ENCODE data around the gene EGR4.

Gene EGR4

GRCh38 chr2:73289304-73289703, 4.0 kb downstream of the EGR4 start:
- no peak for DNase-seq

GRCh38 chr2:73286134-73286655, 7.2 kb downstream of the EGR4 start:
- no peak for DNase-seq

- no peak for DNase-seq
These were observed 8.1 kb downstream of the EGR4 start for GRCh38 chr2:73285159-73285739.

- peak; percentile 35 for DNase-seq
These were observed 8.8 kb downstream of the EGR4 start, which contains the start of gene FBXO41 for GRCh38 chr2:73284296-73285158. Gene FBXO41 (minus strand): TSS chr2:73284478. CDS start chr2:73269630, 14,848 bp downstream.

- DNase-seq: no peak
These were observed 9.6 kb downstream of the EGR4 start for GRCh38 chr2:73283545-73284295.

GRCh38 chr2:73282924-73283544, 10.3 kb downstream of the EGR4 start:
- no peak for DNase-seq

- DNase-seq: no peak
These were observed 12.1 kb downstream of the EGR4 start for GRCh38 chr2:73281244-73281643.

- DNase-seq: no peak
These were observed 13.5 kb downstream of the EGR4 start for GRCh38 chr2:73279852-73280251.

GRCh38 chr2:73272270-73272669, 21.1 kb downstream of the EGR4 start:
- DNase-seq: no peak

GRCh38 chr2:73269686-73270465, 23.5 kb downstream of the EGR4 start:
- DNase-seq: no peak

GRCh38 chr2:73268830-73269685, 24.3 kb downstream of the EGR4 start:
- peak; percentile 53 for DNase-seq

GRCh38 chr2:73268366-73268829, 24.9 kb downstream of the EGR4 start:
- no peak for DNase-seq

- DNase-seq: no peak
These were observed 26.3 kb downstream of the EGR4 start for GRCh38 chr2:73267008-73267407.

- DNase-seq: no peak
These were observed 27.1 kb downstream of the EGR4 start for GRCh38 chr2:73266061-73266901.

GRCh38 chr2:73265298-73266060, 27.9 kb downstream of the EGR4 start:
- DNase-seq: no peak

- no peak for DNase-seq
These were observed 28.6 kb downstream of the EGR4 start for GRCh38 chr2:73264783-73265182.

GRCh38 chr2:73264332-73264606, 29.1 kb downstream of the EGR4 start:
- no peak for DNase-seq

GRCh38 chr2:73263540-73264331, 29.6 kb downstream of the EGR4 start:
- no peak for DNase-seq
